Suprapubic skin (tissue), 4 donors: ENCODE data around the gene LRBA. TPM values are rescaled to one million over a fixed set of nuclear protein-coding genes. Genes with fewer than 3 reads are reported as not detected.
"Not testable (repeated sequence)": the region's sequence is repeated elsewhere in the genome, so short reads cannot be mapped to it uniquely, and the experiment has no call there.

ENCODE experiments used
- DNase-seq, 2 donors: peaks; one replicate each; pipeline ENCODE4 v3.0.0-alpha.2; 2019; ENCODE audit warnings: low spot score in 2 of 2
- H3K27ac ChIP-seq: fragments of 200-600 bp; sonication (generic); one replicate; pipeline ENCODE4 v1.5.1; 2019
- H3K27me3 ChIP-seq: fragments of 200-600 bp; sonication (generic); one replicate; pipeline ENCODE4 v1.5.1; 2019
- H3K36me3 ChIP-seq: fragments of 200-600 bp; sonication (generic); one replicate; pipeline ENCODE4 v1.5.1; 2019
- H3K4me1 ChIP-seq: fragments of 200-600 bp; sonication (generic); one replicate; pipeline ENCODE4 v1.5.1; 2019
- H3K4me3 ChIP-seq: fragments of 200-600 bp; sonication (generic); one replicate; pipeline ENCODE4 v1.5.1; 2019; ENCODE audit warnings: mild to moderate bottlenecking
- H3K9me3 ChIP-seq: fragments of 200-600 bp; sonication (generic); one replicate; pipeline ENCODE4 v1.5.1; 2019
- EP300 ChIP-seq: sonication (generic); formaldehyde crosslinking; IDR thresholded peaks from one replicate; pipeline ENCODE4 v1.6.1; 2017; ENCODE audit warnings: antibody characterized with exemption
- POLR2A ChIP-seq, 2 donors: fragments of 450-650 bp; IDR thresholded peaks; one replicate each; pipeline ENCODE4 v1.6.1; 2017; ENCODE audit warnings: antibody characterized with exemption in 2 of 2, mild to moderate bottlenecking in 2 of 2, moderate library complexity in 2 of 2
- POLR2AphosphoS5 ChIP-seq, 3 donors: sonication (generic); formaldehyde crosslinking; IDR thresholded peaks; one replicate each; pipeline ENCODE4 v1.6.1; 2017; ENCODE audit warnings: antibody characterized with exemption in 3 of 3
- WGBS: methylation state at CpG from one replicate; pipeline ENCODE4 v1.1.5; 2018; 5-methylcytosine and 5-hydroxymethylcytosine counted together
- total RNA-seq, 4 donors: library from RNA; depleted of rRNA; stranded (reverse); fragments of >200 nt; gene quantifications; one replicate each; pipeline ENCODE4 v1.1.0, GENCODE V29; 2016
- TF ChIP-seq, protein P1 (sequence below), 2 donors: fragments of 200-600 bp in 1 of 2; fragments of 450-650 bp in 1 of 2; sonication (generic) in 1 of 2; IDR thresholded peaks; one replicate each; pipeline ENCODE4 v1.5.1; 2016 to 2019; ENCODE audit warnings: antibody characterized with exemption in 2 of 2, mild to moderate bottlenecking in 1 of 2, moderate library complexity in 1 of 2

Gene LRBA
- total RNA-seq, 4 donors from 2014 or later: 64.6 to 128 (median 81.0) TPM

DNA sequence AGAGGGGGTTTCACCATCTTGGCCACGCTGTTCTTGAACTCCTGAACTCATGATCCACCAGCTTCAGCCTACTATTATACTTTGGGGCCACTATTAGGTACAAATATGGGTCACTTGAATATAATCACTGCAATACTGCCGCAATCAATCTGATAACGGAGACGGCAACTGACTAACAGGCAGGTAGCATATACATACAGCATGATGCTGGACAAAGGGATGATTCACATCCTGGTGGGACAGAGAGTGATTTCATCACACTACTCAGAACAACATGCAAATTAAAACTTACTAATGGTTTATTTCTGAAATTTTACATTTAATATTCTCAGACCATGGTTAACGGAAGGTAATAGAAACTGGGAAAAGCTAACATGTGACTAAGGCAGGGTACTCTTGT lies 10.9 kb downstream of the LRBA start:
- TF ChIP-seq POLR2AphosphoS5 (IDR thresholded peaks at IDR 0.05) (no peak), EP300 (no peak), POLR2A (IDR thresholded peaks at IDR 0.05) (no peak)
- TF ChIP-seq, protein P1, sequence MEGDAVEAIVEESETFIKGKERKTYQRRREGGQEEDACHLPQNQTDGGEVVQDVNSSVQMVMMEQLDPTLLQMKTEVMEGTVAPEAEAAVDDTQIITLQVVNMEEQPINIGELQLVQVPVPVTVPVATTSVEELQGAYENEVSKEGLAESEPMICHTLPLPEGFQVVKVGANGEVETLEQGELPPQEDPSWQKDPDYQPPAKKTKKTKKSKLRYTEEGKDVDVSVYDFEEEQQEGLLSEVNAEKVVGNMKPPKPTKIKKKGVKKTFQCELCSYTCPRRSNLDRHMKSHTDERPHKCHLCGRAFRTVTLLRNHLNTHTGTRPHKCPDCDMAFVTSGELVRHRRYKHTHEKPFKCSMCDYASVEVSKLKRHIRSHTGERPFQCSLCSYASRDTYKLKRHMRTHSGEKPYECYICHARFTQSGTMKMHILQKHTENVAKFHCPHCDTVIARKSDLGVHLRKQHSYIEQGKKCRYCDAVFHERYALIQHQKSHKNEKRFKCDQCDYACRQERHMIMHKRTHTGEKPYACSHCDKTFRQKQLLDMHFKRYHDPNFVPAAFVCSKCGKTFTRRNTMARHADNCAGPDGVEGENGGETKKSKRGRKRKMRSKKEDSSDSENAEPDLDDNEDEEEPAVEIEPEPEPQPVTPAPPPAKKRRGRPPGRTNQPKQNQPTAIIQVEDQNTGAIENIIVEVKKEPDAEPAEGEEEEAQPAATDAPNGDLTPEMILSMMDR (IDR thresholded peaks at IDR 0.05): no peak
- no peaks in the 10 kb centered on the region for H3K36me3 ChIP-seq

GRCh38 chr4:151000747-151001429 lies 14.2 kb downstream of the LRBA start:
- Histone ChIP-seq H3K36me3 (no peaks in the 10 kb centered on the region), H3K27me3 (no peaks in the 10 kb centered on the region), H3K4me1 (no peaks in the 10 kb centered on the region), H3K9me3 (no peaks in the 10 kb centered on the region), H3K27ac (no peak overlapping the region), H3K4me3 (no peak overlapping the region)
- no peak for TF ChIP-seq POLR2AphosphoS5 (IDR thresholded peaks at IDR 0.05)
- TF ChIP-seq EP300: no peak
- TF ChIP-seq POLR2A (IDR thresholded peaks at IDR 0.05): no peak
- TF ChIP-seq, protein P1 (IDR thresholded peaks at IDR 0.05): no peak
- no peak for DNase-seq
- 99% methylated on average over 4 of the region's 7 CpGs for WGBS

More for the DNA sequence above, 10.9 kb downstream of the LRBA start:
- no peak overlapping the region for H3K27ac ChIP-seq
- H3K9me3 ChIP-seq: no peaks in the 10 kb centered on the region
- no peak overlapping the region for H3K4me3 ChIP-seq
- no peaks in the 10 kb centered on the region for H3K4me1 ChIP-seq
- WGBS: 96% methylated on average over 5 of the region's 5 CpGs
- no peaks in the 10 kb centered on the region for H3K27me3 ChIP-seq
- no peak for DNase-seq

- Histone ChIP-seq H3K36me3 (no peaks in the 10 kb centered on the region), H3K4me1 (no peaks in the 10 kb centered on the region), H3K27ac (no peak overlapping the region), H3K27me3 (no peaks in the 10 kb centered on the region), H3K9me3 (no peaks in the 10 kb centered on the region), H3K4me3 (no peak overlapping the region)
- WGBS: 90% methylated on average over 1 of the region's 1 CpG
- DNase-seq: no peak
- no peak for TF ChIP-seq POLR2A (IDR thresholded peaks at IDR 0.05)
- TF ChIP-seq POLR2AphosphoS5 (IDR thresholded peaks at IDR 0.05): no peak
- no peak for TF ChIP-seq EP300
- TF ChIP-seq, protein P1 (IDR thresholded peaks at IDR 0.05): no peak
These were observed 16.0 kb downstream of the LRBA start for GRCh38 chr4:150999086-150999485.

DNA sequence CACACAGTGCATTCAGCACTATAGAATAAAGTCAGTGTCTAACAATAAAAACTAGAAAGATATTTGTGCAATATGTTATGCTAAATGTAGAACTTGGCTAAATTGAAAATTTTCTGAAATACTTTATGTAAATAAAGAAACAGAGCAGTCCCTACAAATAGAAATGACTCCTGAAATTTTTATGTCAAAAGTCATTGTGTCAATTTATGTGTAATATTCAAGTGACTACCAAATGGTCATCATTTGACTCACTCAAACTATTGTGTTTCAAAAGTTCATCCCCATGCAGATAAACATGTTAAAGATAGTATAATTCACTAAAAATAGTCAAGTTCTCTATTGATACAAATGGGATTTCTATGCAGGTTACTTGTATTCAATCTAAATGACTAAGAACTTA lies 17.9 kb downstream of the LRBA start:
- H3K4me1 ChIP-seq: no peaks in the 10 kb centered on the region
- H3K27ac ChIP-seq: no peak overlapping the region
- H3K36me3 ChIP-seq: no peaks in the 10 kb centered on the region
- no peak for DNase-seq
- H3K27me3 ChIP-seq: no peaks in the 10 kb centered on the region
- H3K9me3 ChIP-seq: no peaks in the 10 kb centered on the region
- TF ChIP-seq POLR2A (IDR thresholded peaks at IDR 0.05): no peak
- TF ChIP-seq EP300: no peak
- no peak for TF ChIP-seq POLR2AphosphoS5 (IDR thresholded peaks at IDR 0.05)
- TF ChIP-seq, protein P1 (IDR thresholded peaks at IDR 0.05): no peak
- no peak overlapping the region for H3K4me3 ChIP-seq

GRCh38 chr4:150994721-150995120 lies 20.4 kb downstream of the LRBA start:
- no peaks in the 10 kb centered on the region for H3K9me3 ChIP-seq
- no peaks in the 10 kb centered on the region for H3K27me3 ChIP-seq
- 93% methylated on average over 2 of the region's 2 CpGs for WGBS
- TF ChIP-seq, protein P1 (IDR thresholded peaks at IDR 0.05): no peak
- no peak for TF ChIP-seq EP300
- TF ChIP-seq POLR2A (IDR thresholded peaks at IDR 0.05): no peak
- TF ChIP-seq POLR2AphosphoS5 (IDR thresholded peaks at IDR 0.05): no peak
- no peak overlapping the region for H3K4me3 ChIP-seq
- no peak for DNase-seq
- no peaks in the 10 kb centered on the region for H3K4me1 ChIP-seq
- no peak overlapping the region for H3K27ac ChIP-seq
- no peaks in the 10 kb centered on the region for H3K36me3 ChIP-seq

DNA sequence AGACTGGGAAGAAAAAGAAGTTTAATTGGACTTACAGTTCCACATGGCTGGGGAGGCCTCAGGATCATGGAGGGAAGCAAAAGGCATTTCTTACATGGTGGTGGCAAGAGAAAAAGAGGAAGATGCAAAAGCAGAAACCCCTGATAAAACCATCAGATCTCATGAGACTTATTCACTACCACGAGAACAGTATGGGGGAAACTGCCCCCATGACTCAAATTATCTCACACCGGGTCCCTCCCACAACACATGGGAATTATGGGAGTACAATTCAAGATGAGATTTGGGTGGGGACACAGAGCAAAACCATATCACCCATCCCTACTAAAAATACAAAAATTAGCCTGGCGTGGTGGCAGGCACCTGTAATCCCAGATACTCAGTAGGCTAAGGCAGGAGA lies 21.5 kb downstream of the LRBA start:
- H3K27me3 ChIP-seq, H3K27ac ChIP-seq, DNase-seq, H3K9me3 ChIP-seq, H3K36me3 ChIP-seq, H3K4me3 ChIP-seq, H3K4me1 ChIP-seq: not testable (repeated sequence)
- 85% methylated on average over 3 of the region's 3 CpGs for WGBS
